Fibroblast of mammary gland (primary cell): ENCODE measurements around the gene SLC25A29.
A peak's percentile ranks its signal among the peaks of the same experiment; 100 is the strongest.

Source experiments
- DNase-seq: peaks from one replicate; pipeline ENCODE4 v3.0.0-alpha.2; 2010; ENCODE audit warnings: low read depth
- H3K4me3 ChIP-seq: 2 replicates; pipeline ENCODE4 v1.5.1; 2011; ENCODE audit warnings: low read depth, mild to moderate bottlenecking, low read length, moderate library complexity; ENCODE audit not compliant: control insufficient read depth
- TF ChIP-seq, protein P1 (sequence below): conservative IDR thresholded peaks from 2 replicates; pipeline ENCODE4 v1.5.1; 2011; ENCODE audit warnings: low read depth, low read length, inconsistent platforms; ENCODE audit not compliant: control insufficient read depth, insufficient read depth

Gene SLC25A29

DNA sequence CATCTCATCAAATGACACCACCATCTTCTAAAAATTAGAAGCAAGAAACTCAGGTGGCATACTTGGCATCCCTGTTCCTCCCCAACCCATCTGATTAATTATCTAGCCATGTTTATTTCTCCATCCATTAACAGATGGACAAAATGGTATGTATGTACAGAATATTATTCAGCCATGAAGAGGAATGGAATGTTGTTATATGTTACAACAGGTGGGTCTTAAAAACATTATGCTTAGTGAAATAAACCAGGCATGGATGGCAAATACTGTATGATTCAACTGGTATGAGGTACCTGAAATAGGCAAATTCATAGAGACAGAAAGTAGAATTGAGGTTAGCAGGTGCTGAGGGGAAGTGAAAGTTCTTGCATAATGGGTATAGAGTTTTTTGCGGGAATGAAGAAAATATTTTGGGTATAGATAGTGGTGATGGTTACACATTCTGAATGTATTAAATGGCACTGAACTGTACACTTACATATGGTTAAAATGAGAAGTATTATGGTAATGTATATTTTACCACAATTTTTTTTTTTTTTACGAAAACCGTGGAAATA lies 49.8 kb downstream of the SLC25A29 start:
- TF ChIP-seq, protein P1, sequence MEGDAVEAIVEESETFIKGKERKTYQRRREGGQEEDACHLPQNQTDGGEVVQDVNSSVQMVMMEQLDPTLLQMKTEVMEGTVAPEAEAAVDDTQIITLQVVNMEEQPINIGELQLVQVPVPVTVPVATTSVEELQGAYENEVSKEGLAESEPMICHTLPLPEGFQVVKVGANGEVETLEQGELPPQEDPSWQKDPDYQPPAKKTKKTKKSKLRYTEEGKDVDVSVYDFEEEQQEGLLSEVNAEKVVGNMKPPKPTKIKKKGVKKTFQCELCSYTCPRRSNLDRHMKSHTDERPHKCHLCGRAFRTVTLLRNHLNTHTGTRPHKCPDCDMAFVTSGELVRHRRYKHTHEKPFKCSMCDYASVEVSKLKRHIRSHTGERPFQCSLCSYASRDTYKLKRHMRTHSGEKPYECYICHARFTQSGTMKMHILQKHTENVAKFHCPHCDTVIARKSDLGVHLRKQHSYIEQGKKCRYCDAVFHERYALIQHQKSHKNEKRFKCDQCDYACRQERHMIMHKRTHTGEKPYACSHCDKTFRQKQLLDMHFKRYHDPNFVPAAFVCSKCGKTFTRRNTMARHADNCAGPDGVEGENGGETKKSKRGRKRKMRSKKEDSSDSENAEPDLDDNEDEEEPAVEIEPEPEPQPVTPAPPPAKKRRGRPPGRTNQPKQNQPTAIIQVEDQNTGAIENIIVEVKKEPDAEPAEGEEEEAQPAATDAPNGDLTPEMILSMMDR = no peak
- H3K4me3 ChIP-seq = no peak overlapping the region
- DNase-seq = no peak

DNA sequence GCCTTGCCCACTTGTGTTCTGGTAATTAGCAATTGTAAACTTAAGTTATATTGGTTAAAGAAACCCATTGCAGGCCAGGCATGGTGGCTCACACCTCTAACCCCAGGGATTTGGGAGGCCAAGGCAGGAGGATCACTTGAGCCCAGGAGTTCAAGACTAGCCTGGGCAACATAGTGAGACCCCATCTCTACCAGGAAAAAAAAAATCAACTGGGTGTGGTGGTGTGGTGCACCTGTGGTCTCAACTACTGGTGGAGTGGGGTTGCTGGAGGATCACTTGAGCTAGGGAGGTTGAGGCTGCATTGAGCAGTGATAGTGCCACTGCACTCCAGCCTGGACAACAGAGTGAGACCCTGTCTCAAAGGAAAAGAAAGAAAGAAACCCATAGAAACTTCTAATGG lies 53.6 kb downstream of the SLC25A29 start:
- no peak for DNase-seq
- TF ChIP-seq, protein P1 = no peak
- no peak overlapping the region for H3K4me3 ChIP-seq

DNA sequence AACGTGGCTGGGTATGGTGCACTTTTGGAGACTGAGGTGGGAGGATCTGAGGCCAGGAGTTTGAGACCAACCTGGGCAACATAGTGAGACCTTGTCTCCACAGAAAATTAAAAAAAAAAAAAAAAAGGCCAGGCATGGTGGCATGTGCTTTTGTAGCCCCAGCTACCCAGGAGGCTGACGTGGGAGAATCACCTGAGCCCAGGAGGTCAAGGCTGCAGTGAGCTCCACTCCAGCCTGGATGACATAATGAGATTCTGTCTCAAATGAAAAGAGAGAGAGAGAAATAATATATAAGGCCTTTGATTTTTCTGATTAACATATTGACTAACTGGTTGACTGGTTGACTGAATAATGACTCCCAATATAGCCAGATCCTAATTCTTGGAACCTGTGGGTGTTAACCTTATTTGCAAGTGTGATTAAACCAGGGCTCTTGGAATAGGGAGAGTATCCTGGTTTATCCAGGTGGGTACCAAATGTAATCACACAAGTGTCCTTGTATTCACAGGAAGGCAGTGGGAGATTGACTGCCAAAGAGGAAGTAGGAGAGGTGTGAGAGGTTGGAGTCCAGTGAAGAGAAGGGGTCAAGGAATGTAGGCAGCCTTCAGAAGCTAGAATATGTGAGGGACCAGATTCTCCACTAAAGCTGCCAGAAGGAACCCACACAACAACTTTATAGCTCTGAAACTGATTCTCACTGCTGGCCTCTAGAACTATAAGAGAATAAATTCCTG lies 55.3 kb downstream of the SLC25A29 start:
- TF ChIP-seq, protein P1 = no peak
- no peak overlapping the region for H3K4me3 ChIP-seq
- DNase-seq = no peak

DNA sequence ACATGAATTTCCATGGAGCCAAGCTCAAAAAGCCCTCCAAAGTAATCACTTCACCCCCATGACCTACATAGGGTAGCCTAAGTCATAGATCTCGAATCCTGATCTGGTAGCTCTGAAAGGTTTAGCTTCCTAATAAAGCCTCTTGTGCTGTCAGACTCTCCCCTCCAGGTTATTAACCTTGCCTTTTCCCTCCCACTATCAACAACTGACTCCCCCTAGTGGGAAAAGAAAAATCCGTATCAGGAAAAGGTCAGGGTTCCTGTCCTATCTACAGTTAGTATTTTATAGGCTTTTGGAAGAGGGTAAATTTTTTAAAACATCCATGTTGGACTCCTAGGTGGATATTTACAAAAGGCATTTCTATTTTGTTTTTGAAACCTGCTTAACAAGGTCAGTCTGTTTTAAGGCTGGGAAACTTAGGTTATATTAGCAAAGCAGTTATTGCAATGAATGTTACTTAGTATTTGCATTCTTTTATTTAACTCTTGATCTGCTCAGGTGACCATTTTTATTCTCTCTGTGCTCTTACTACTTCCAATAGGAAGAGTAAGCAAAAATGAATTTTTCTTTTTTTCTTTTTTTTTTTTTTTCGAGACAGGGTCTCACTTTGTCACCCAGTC lies 59.3 kb downstream of the SLC25A29 start:
- TF ChIP-seq, protein P1 = peak; percentile 68
- no peak overlapping the region for H3K4me3 ChIP-seq
- DNase-seq = peak; percentile 60

DNA sequence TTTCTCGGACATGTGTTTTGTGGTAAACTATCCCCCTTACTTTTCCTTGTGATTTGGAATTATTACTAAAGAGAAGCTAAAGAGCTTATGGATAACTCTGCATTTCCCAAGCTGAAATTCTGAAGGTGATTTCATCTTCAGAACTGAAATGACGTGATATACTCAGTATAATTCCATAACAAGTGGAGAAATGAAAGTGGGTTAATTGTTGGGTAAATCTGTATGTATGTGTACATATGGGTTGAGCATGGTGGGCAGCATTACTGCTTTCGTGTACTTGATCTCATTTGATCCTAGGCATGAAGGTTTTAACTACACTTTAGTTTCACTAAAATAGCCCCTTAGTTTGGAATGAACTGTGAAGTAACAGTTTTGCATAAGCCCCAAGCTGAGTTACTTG lies 63.2 kb downstream of the SLC25A29 start:
- H3K4me3 ChIP-seq = no peak overlapping the region
- no peak for DNase-seq
- TF ChIP-seq, protein P1 = no peak

DNA sequence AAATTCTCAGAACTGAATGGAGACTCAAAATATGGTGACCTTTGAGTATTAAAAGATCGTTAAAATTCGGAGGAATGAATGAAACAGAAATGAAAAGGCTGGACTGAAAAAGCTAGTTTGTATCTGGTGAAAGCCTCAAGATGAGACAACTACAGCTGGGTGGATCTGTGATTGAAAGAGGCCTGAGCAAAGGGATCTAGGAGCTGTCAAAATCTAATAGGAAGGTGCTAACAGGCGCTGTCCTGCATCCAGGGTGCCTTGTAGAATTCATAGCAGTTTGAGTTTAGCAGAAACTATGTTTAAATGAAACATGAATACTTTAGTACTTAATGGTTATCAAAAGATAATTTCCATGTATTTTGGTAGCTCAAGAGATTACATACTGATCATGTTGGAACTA lies 65.0 kb downstream of the SLC25A29 start:
- TF ChIP-seq, protein P1 = no peak
- DNase-seq = no peak

More for the DNA sequence above, 65.0 kb downstream of the SLC25A29 start:
- H3K4me3 ChIP-seq = peak overlapping the region; percentile 64
